Measurements from ENCODE around the gene IL1R2. TPM values are rescaled to one million over a fixed set of nuclear protein-coding genes. Genes with fewer than 3 reads are reported as not detected.
A peak's percentile ranks its signal among the peaks of the same experiment; 100 is the strongest.

IL1R2 gene
- total and polyA plus RNA-seq, 2 of the 13 experiments (the other 11 are each of a cell fraction or from before 2014, with no cell fraction given) = 3.6 to 7.3 TPM

DNA sequence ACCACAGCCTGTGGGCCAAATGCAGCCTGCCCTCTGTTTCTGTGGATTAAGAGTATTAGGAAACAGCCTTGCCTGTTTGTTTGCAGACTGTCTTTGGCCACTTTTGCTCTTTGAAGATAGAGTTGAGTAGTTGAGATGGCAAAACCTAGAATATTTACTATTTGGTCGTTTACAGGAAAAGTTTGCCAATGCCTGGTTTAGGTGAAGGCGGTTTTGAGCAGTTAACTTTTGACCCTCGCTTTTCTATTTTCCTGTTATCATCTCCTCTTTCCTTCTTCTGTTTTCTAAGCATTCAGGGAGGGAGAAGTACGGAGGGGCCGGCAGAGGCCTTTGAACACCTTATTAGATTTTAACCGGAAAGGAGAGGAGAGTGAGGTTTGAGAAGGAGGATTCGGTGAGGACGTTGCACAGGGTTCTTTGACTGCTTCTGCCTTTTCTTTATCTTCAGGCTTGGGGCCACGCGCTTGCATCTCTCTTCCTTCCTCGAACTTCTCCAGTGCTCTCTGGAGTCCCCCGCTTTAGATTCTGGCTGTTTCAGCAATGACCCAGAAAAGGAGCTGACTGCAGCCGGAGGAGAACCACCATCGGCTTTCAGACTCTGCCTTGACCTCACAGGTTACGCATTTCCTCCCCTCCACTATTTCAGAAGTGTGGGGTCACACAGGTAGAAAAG, 39.2 kb downstream of the IL1R2 start (continued):
- TF ChIP-seq TFE3 (CRISPR knock-in tag; IDR thresholded peaks at IDR 0.05) = peak; percentile 86
- peak; percentile 99 for TF ChIP-seq MED1 (CRISPR knock-in tag; IDR thresholded peaks at IDR 0.05)
- TF ChIP-seq DDIT3 (CRISPR knock-in tag; IDR thresholded peaks at IDR 0.05) = no peak
- TF ChIP-seq ZC3H4 (CRISPR knock-in tag; IDR thresholded peaks at IDR 0.05; ENCODE audit: borderline replicate concordance) = no peak
- peak; percentile 83 for TF ChIP-seq KDM3A (CRISPR knock-in tag; IDR thresholded peaks at IDR 0.05; ENCODE audit: low read depth)
- no peak for TF ChIP-seq ZFP37 (CRISPR knock-in tag; IDR thresholded peaks at IDR 0.05; ENCODE audit: borderline replicate concordance)
- TF ChIP-seq ZFP36L1 (CRISPR knock-in tag; IDR thresholded peaks at IDR 0.05) = peak; percentile 81; the same call in 1 of the 2 replicates
- no peak for TF ChIP-seq FLYWCH1 (CRISPR knock-in tag; IDR thresholded peaks at IDR 0.05)
- TF ChIP-seq SSRP1 (CRISPR knock-in tag; IDR thresholded peaks at IDR 0.05) = no peak; the same call in 1 of the 2 replicates
- TF ChIP-seq IKZF1 (IDR thresholded peaks at IDR 0.05) = no peak
- TF ChIP-seq ZNF33B (CRISPR knock-in tag; IDR thresholded peaks at IDR 0.05) = no peak
- no peak for TF ChIP-seq ZKSCAN1 (IDR thresholded peaks at IDR 0.05; ENCODE audit: low read length)
- TF ChIP-seq ZNF639 (CRISPR knock-in tag; conservative IDR thresholded peaks at IDR 0.05) = no peak; the same call in 1 of the 2 replicates
- TF ChIP-seq, protein P1, sequence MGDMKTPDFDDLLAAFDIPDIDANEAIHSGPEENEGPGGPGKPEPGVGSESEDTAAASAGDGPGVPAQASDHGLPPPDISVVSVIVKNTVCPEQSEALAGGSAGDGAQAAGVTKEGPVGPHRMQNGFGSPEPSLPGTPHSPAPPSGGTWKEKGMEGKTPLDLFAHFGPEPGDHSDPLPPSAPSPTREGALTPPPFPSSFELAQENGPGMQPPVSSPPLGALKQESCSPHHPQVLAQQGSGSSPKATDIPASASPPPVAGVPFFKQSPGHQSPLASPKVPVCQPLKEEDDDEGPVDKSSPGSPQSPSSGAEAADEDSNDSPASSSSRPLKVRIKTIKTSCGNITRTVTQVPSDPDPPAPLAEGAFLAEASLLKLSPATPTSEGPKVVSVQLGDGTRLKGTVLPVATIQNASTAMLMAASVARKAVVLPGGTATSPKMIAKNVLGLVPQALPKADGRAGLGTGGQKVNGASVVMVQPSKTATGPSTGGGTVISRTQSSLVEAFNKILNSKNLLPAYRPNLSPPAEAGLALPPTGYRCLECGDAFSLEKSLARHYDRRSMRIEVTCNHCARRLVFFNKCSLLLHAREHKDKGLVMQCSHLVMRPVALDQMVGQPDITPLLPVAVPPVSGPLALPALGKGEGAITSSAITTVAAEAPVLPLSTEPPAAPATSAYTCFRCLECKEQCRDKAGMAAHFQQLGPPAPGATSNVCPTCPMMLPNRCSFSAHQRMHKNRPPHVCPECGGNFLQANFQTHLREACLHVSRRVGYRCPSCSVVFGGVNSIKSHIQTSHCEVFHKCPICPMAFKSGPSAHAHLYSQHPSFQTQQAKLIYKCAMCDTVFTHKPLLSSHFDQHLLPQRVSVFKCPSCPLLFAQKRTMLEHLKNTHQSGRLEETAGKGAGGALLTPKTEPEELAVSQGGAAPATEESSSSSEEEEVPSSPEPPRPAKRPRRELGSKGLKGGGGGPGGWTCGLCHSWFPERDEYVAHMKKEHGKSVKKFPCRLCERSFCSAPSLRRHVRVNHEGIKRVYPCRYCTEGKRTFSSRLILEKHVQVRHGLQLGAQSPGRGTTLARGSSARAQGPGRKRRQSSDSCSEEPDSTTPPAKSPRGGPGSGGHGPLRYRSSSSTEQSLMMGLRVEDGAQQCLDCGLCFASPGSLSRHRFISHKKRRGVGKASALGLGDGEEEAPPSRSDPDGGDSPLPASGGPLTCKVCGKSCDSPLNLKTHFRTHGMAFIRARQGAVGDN (CRISPR knock-in tag; IDR thresholded peaks at IDR 0.05) = no peak; the same call in none of the 2 replicates
- TF ChIP-seq ZNF10 (CRISPR knock-in tag; IDR thresholded peaks at IDR 0.05; ENCODE audit: borderline replicate concordance, low read depth) = no peak
- no peak for TF ChIP-seq ZNF549 (CRISPR knock-in tag; IDR thresholded peaks at IDR 0.05)
- peak; percentile 82; the same call in 1 of the 2 replicates for TF ChIP-seq NCOR1 (IDR thresholded peaks at IDR 0.05; ENCODE audit: borderline replicate concordance, low read length)
- TF ChIP-seq ZNF543 (CRISPR knock-in tag; IDR thresholded peaks at IDR 0.05) = no peak
- TF ChIP-seq ERF (CRISPR knock-in tag; IDR thresholded peaks at IDR 0.05) = peak; percentile 91
- TF ChIP-seq ZNF496 (CRISPR knock-in tag; IDR thresholded peaks at IDR 0.05; ENCODE audit: insufficient replicate concordance) = no peak
- TF ChIP-seq SALL1 (CRISPR knock-in tag; IDR thresholded peaks at IDR 0.05) = peak; percentile 81; the same call in 1 of the 2 replicates
- TF ChIP-seq ZNF550 (CRISPR knock-in tag; IDR thresholded peaks at IDR 0.05; ENCODE audit: borderline replicate concordance) = no peak
- 0 out of 2 replicates have a peak, but pooled peaks have one; percentile 42 for TF ChIP-seq JUN (CRISPR knock-in tag; IDR thresholded peaks at IDR 0.05)
- peak; percentile 64 for TF ChIP-seq HOXA5 (CRISPR knock-in tag; IDR thresholded peaks at IDR 0.05)
- peak; percentile 81 for TF ChIP-seq MEIS2 (CRISPR knock-in tag; IDR thresholded peaks at IDR 0.05)
